Smooth muscle cell of the pulmonary artery (primary cell): ENCODE data around the gene ARL2BP. TPM values are rescaled to one million over a fixed set of nuclear protein-coding genes. Genes with fewer than 3 reads are reported as not detected.

Experiments used
- total RNA-seq: library from RNA; depleted of rRNA; stranded (reverse); fragments of >200 nt; gene quantifications from 2 replicates; pipeline ENCODE4 v1.2.3, GENCODE V29; 2014

ARL2BP gene
- total RNA-seq, result 55.1 and 63.9 TPM in 2 replicates

GRCh38 chr16:57244767-57245471 lies at the start of gene ARL2BP:
Gene ARL2BP (plus strand): TSS chr16:57245259. CDS start chr16:57245368, 109 bp downstream.

GRCh38 chr16:57284209-57284951 lies 39.3 kb downstream of the ARL2BP start, which contains the start of gene PLLP:
Gene PLLP (minus strand): TSS chr16:57284672. CDS start chr16:57284540, 132 bp downstream.

Other genes starting within 250 kb of the ARL2BP start
- 14.7 and 21.0 TPM in 2 replicates for gene CPNE2, start 152.7 kb upstream of the ARL2BP start, total RNA-seq
- gene PSME3IP1, start 59.2 kb upstream of the ARL2BP start, total RNA-seq, result 44.5 and 45.9 TPM in 2 replicates
- 41.2 and 48.6 TPM in 2 replicates for gene RSPRY1, start 58.9 kb upstream of the ARL2BP start, total RNA-seq
- gene PLLP, start 39.4 kb downstream of the ARL2BP start, total RNA-seq, result not detected in 2 replicates
- gene CCL22, start 113.5 kb downstream of the ARL2BP start, total RNA-seq, result not detected in 2 replicates
- gene CX3CL1, start 127.2 kb downstream of the ARL2BP start, total RNA-seq, result 4.2 and 10.8 TPM in 2 replicates
- gene CCL17, start 159.5 kb downstream of the ARL2BP start, total RNA-seq, result not detected in 2 replicates
- 34.0 and 36.6 TPM in 2 replicates for gene CIAPIN1, start 202.1 kb downstream of the ARL2BP start, total RNA-seq
- 37.6 and 47.4 TPM in 2 replicates for gene COQ9, start 202.2 kb downstream of the ARL2BP start, total RNA-seq
- gene POLR2C, start 217.4 kb downstream of the ARL2BP start, total RNA-seq, result 104 and 111 TPM in 2 replicates
- gene DOK4, start 241.2 kb downstream of the ARL2BP start, total RNA-seq, result 48.0 and 50.5 TPM in 2 replicates